ENCODE results near the gene PCNP.

GRCh38 chr3:101642441-101642840 lies 68.5 kb downstream of the PCNP start:
- no peak for TF ChIP-seq EZH2 (IDR thresholded peaks at IDR 0.05; ENCODE audit: low read length)
- TF ChIP-seq, protein P1, sequence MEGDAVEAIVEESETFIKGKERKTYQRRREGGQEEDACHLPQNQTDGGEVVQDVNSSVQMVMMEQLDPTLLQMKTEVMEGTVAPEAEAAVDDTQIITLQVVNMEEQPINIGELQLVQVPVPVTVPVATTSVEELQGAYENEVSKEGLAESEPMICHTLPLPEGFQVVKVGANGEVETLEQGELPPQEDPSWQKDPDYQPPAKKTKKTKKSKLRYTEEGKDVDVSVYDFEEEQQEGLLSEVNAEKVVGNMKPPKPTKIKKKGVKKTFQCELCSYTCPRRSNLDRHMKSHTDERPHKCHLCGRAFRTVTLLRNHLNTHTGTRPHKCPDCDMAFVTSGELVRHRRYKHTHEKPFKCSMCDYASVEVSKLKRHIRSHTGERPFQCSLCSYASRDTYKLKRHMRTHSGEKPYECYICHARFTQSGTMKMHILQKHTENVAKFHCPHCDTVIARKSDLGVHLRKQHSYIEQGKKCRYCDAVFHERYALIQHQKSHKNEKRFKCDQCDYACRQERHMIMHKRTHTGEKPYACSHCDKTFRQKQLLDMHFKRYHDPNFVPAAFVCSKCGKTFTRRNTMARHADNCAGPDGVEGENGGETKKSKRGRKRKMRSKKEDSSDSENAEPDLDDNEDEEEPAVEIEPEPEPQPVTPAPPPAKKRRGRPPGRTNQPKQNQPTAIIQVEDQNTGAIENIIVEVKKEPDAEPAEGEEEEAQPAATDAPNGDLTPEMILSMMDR (optimal IDR thresholded peaks at IDR 0.05 in 1 of 3, IDR thresholded peaks at IDR 0.05 in 1 of 3, conservative IDR thresholded peaks at IDR 0.05 in 1 of 3; ENCODE audit: extremely low read depth in 1 of 3, insufficient read depth in 2 of 3, low read length in 3 of 3): no peak

All from keratinocyte (primary cell).